Measurements from ENCODE around the gene ARSB. TPM values are rescaled to one million over a fixed set of nuclear protein-coding genes. Genes with fewer than 3 reads are reported as not detected.
"Not testable (repeated sequence)": the region's sequence is repeated elsewhere in the genome, so short reads cannot be mapped to it uniquely, and the experiment has no call there.

ARSB gene
- polyA plus RNA-seq, 10 donors: 17.6 to 25.2 (median 20.8) TPM

DNA sequence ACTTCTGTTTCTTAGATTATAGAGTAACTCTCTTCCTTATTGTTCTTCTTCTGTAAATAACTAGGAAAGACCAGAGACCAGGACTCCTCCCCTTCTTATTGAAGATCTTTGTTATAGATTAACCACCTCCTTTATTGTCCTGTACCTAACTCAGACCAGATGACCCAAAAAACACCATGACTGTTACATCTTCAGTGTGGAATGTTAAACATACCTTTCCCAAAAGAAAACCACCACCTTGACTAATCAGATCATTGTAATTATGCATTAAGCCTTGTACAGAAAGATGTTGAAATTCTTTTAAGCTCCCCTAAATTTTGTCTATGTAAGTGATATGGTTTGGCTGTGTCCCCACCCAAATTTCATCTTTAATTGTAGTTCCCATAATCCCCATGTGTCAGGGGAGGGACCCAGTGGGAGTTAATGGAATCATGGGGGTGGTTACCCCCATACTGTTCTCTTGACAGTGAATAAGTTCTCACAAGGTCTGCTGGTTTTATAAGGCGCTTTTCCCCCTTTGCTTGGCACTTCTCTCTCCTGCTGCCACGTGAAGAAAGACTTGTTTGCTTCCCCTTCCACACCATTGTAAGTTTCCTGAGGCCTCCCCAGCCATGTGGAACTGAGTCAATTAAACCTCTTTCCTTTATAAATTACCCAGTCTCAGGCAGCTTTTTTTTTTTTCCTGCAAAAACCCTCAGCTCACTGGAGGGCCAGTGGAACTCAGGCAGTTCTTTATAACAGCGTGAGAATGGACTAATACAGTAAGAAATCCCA is 26.3 kb downstream of the ARSB start:
- DNase-seq: no peak

DNA sequence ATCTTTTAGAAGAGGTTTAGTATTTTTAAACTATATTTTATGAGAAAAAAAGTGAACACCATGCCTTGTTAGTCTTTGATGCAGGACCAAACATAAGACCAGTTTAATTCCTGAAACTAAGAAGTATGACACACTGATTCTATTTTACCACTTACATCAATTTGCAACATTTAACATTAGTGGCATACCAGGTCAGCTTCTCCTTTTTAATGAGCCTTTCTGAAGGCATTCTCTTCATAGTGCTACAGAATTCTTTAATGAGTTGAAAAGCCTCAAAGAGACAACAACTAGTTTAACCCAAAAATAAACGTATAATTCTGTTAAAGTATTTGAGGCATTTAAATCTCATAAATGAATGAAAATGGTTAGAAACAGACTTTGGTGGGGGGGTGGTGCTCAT is 28.2 kb downstream of the ARSB start:
- no peak for DNase-seq

DNA sequence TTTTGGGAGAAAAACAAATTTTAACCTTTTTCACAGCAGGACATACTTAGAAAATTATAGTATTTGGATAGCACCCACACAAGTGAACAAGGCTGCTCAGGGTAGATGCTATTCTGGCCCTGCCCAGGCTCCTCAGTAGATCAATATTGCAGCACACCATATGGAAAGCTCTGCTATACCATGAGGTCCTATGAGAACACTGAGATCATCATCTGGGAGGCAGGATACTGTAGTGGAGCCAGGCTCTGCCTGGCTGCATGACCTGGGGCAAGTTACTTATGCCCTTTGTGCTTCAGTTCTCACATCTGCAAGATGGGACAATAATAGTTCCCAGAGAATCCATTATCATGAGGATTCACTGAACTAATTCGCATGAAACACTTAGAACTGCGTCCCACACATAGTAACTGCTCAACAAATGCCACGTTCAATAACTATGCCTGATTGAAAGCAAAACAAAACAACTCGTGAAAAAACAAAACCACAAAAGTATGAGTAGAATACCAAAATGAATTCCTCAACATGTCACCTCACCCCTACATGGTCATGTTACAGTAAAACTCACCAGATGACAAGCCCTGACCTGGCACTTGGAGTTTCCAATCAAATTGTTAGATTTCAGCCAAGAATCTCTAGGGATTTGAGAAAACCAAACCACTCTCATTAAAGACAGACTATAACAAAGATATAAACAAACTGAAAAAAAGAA is 31.9 kb downstream of the ARSB start:
- no peak for DNase-seq

DNA sequence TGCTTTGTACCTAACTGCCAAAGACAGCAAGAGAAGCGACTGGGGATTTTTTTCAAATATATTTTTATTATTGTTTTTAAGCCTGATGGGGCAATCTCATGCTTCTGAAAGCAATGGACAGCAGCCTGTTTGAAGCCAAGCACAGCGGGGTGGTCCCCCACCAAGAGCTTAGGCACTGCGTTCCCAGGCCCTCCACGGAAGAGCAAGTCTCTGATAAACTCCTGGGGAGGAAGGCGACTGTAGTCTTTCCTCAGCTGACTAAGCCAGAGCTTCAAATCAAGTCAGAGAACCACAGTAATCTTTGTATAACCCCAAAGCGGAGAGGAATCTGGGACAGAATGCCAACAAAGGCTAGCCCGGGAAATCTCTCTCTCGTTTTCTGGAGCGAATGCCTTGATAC is 54.4 kb downstream of the ARSB start:
- DNase-seq: peak in 1 of 3 donors; percentile 39

DNA sequence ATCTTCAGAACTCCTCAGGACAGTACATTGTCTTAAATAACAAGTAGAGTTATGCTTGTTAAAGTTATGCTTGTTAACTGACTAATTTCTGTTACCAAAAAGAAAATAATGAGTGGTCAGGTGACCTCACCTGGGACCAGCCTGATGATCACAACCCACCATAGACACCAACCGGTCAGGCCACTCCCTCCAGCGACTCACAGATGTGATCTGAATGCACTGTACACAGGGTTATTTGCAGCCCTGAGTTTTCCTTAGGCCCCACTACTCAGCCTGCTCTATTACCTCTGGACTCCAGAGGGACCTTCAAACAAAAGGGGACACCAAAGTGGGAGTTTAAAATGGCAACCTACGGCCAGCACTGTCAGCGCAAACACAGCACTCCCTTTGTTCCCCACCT is 55.3 kb downstream of the ARSB start:
- DNase-seq: no peak

DNA sequence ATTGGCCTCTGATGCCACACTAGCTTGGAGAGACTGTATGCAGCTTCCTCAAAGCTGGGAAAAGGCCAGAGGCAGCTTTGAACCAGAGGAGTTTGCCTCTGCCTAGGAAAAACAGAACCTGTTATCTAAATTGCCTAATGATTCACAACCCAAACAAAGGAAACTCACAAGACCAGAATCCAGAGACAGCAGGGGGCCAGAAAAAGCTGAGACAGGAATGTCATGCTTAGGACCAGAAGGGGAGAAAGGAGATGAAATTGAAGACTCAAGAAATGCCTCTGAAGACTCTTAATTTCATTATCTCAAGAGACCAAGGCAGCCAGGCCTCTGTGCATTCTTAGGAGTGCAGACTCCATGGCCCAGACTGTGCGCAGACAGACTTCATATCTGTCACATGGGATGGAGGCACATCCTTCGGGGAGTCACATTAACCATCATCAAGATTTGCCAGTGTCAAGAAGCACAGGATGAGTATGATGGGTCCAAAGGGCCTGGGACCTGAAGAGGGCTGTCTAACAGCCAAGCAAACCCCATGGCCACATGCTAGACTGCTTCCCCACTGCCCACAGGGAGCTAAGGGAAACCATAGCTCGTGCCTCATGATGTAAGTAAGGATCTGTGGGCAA is 57.3 kb downstream of the ARSB start:
- peak in 1 of 3 donors; percentile 63 for DNase-seq

DNA sequence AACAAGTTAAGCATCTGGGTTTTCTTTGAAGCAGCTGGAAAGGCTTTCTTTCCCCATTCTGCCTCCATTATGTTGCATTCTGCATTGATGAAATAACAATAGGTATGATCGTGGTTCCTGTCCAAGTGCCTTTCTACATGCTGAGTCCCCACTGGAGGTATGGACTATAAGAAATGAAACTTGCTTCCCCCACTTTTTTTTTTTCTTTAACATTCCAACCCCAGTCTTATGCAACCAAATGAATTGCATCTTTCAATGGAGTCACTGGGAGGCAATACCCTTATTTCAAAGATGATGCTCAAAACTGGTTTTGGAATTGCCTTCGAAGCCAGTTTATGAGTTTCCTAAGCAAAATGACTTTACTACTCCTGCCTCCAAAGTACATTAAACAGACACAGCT is 58.9 kb downstream of the ARSB start:
- no peak for DNase-seq

DNA sequence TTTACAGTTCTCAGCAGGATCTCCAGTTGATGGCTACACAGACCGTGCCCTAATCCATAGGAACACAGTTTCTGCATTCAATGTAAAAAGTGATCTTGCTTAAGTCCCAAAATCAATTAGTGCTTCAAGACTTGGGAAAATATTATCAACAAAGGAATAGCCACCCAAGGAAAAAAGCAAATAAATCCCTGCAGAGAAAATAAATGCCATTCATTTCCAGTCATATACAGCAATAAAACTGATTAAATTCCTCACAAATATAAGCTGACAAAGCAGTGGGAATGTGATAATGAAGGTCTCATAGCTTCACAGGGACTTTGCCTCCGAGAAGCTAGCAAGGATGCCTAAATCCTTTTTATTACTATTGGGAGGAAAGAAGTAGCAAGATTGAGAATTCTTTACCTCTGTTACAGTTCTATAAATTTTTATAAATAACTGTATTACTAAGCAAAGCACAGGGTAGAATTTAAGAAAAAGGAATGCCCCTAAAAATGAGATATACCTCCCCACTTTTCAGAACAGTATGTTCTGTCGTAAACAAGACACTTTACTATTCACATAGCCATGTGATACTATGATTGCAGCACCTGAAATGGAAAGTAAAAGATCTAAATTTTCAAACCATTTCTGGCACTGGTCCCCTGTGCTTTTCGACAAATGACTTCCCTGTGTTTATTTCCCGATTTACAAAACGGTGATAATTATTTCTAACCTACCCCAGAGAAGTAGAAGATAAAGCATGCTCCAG is 59.8 kb downstream of the ARSB start:
- DNase-seq: no peak

DNA sequence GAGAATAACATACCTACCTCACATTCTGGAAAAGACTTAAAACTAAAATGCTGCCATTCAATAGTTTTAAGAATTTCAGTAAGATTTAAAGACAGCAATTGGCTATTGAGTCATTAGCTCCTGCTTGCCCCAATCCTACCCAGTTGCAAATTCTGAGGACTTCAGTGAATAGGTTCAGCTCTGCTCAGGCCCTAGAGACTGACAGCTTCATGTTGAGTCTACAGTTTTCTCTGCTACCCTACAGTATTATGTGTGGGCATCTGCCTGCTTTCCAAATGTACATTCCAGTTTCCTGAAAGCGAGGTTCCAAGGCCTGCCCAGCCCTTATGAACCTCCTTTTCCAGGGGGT is 61.5 kb downstream of the ARSB start:
- DNase-seq: no peak

DNA sequence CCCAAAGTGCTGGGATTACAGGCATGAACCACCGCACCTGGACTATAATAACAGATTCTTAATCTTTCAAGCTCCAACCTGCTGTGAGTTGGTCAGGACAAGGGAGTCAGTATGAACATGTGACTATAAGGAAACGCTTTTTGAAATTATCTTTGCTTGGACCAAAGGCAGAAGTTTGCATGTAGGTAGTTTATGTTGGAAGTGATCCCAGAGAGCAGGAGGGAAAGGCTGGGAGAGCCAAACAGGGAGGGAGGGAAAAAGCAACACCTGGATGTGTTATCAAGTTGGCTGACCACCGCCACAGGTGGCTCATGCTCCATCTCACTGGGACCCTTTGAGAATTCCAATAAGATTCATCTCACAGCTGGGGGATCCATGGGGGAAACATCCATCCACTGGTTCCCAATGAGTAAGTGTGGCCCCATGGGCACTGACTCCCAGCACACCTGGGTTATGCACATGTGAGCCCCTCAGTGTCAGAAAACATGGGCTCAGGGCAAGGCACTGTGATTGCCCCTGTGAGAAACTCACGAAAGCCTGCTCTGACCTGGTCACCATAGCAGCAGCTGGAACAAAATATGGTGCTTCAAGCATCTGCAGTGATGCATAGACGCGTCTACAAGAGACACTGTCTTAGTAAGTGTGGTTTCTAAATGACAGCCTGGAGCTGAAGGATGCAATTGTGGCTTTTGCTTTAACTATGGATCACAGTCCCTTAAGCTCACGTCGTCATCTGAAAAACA is 62.1 kb downstream of the ARSB start:
- no peak for DNase-seq

DNA sequence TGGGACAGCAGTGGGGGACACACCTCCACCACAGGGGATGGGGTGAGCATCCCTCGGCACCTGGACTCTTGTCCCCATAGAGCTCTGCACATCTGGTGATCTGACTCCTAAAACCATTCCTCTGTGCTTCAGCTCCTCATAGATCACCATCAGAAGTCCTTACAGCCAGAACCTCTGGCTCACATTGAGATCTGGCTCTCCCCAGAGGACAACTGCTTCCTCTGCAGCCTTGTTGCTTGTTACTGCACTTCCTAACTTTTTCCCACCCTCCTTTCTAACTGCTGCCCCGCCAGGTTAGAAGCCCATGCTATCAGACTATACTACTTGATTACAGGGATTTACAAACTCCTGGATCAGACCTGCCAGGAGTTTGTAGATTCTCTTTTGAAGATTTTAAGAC is 64.5 kb downstream of the ARSB start:
- peak in 1 of 3 donors; percentile 61 for DNase-seq

DNA sequence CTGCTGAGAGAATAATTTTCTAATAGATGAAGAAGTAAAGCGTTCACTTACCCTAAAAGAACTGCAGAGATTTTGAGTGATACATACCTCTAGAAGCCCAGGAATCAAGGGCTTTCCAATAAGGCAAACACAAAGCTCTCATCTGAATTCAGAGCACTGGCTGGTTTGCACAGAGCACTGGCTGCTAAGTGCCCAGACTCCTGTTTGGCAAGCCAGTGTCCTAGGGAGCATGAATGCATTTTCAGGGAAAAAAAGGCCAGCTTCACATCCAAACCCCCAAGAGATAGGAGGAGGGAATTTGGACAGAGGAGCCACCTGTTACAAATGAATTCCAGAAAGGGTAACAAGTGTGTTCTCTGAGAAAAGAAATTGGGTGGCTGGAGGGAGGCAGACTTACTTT is 65.3 kb downstream of the ARSB start:
- DNase-seq: no peak

DNA sequence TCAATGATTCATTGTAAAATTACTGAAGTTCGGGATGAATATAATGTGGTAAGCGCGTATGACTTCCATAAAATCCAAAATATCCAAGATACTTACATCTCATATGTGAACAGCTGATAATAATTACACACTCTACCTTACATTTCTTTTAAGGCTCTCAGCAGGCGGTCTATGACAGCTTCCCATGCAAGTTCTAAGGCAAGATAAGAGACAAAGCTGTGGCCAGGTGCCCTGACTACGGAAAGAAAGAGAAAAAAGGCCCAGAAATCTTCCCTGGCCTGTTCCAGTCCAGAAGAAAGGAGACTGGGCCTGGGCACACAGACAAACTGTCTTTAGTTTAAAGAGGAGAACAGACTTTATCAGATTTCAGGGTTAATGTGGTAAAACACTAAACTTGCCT is 69.1 kb downstream of the ARSB start:
- no peak for DNase-seq

DNA sequence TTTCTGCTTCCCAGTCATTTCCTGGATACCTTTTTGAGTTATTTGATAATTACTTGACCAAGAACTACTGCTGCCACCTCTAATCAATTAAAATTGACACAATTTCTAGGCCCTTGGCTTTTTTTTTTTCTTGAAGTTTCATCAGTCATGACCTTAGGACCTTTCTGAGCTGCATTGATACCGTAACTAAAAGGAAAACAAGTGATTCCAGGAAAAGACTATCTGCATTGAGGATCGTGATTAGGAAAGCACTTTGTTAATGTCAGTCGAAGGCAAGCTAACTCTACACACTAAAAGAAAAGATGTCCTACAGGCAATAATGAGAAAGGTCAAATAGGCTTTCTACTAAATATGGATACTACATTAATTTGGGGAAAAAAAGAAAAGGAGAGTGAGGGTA is 69.9 kb downstream of the ARSB start:
- no peak for DNase-seq

DNA sequence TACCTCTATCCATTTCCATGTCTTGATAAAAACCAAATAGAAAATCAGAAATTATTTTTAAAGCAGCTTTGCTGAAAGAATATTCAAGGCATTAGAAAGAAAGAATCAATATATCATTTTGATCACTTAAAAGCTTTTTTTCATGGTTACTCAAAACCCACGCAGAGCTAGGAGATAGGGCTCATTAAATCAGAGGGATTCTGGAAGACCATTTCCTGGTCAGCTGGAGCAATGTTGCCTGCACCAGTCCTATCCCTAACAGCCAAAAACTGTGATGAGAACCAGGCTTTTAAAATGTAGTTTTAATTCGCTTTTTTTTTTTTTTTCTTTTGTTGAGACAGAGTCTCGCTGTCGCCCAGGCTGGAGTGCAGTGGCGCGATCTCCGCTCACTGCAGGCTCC is 72.3 kb downstream of the ARSB start:
- DNase-seq: no peak

DNA sequence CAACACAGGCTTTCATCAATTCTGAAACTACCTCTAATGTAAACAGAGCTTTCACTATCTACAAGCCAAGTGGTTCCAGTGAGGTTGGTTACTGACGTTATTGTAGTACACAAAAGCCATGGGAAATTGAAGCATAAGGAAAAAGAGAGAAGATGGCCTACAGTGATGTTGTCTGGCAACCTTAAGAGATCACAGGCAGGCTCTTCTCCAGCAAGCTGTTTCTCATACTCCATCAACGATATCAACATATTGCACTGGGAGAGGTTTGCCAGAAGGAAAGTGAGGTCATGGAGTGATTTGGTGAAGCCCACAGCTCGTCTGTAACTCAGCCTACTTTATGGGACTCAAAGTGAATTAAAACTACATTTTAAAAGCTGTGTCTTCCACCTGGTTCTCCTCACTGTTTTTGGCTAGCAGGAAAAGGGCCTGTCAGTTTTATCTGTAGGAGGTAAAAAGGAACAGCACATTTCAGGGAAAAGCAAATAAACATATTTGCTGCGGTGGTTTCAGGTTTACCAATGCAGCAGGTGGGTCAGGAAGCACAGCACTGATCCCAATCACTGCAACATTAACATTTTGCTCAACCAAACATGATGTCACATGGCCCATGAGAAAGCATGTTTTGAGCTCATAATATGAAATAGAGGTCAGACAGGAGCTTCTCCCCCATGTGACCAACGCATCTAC is 72.9 kb downstream of the ARSB start:
- DNase-seq: peak in 2 of 3 donors; percentile 77 to 85

DNA sequence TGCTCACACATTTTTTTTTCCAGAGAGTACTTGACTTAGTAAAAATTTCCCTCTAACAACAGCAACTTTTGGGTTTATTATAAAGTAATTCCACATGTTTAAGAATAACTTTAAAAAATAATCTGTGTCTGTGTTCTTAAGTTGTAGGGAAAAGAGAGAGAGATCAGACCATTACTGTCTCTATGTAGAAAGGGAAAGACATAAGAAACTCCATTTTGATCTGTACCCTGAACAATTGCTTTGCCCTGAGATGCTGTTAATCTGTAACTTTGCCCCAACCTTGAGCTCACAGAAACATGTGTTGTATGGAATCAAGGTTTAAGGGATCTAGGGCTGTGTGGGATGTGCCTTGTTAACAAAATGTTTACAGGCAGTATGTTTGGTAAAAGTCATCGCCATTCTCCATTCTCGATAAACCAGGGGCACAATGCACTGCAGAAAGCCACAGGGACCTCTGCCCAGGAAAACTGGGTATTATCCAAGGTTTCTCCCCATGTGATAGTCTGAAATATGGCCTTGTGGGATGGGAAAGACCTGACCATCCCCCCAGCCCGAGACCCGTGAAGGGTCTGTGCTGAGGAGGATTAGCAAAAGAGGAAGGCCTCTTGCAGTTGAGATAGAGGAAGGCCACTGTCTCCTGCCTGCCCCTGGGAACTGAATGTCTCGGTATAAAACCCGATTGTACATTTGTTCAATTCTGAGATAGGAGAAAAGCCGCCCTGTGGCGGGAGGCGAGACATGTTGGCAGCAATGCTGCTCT is 75.7 kb downstream of the ARSB start:
- not testable (repeated sequence) for DNase-seq

DNA sequence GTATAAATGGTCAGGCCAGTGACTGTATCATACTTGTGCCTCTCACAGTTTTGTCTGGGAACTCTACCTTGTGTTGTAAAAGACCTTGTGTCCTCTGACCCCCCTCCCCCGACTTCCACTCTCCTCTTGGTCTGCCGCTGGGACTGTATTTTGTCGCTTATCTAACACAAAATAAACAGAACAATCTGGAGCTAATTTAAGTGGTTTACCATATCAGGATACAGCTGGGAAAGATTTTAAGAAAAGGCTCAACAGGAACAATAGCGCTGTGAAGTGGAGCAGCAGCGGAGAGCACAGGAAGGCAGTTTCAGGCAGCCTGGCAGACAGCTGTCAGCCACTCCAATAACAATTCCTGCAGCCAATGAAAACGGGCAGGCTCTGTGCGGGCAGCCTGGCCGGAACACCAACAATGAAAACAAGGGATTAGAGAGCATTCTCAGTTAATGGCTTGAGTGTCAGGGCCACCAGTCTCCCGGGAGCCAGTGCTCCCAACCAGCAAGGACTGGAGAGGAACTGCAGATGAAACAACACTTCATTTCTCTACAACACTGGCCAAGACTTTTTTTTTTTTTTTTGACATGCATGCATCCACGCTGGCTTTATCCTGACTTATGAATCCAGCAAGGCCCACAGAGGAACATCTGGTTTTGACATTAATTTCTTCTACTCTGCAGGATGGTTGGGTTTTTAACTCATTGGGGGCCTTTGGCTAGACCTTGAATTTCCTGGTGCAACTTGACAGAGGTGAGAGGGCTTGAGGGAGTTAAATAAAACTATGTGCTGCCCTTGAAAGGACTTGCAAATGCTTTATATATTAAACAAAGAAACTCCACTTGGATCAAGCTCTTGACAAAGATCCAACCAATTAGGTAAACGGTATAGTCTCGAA is 76.7 kb downstream of the ARSB start:
- DNase-seq: peak; percentile 80 to 97 (median 90)

DNA sequence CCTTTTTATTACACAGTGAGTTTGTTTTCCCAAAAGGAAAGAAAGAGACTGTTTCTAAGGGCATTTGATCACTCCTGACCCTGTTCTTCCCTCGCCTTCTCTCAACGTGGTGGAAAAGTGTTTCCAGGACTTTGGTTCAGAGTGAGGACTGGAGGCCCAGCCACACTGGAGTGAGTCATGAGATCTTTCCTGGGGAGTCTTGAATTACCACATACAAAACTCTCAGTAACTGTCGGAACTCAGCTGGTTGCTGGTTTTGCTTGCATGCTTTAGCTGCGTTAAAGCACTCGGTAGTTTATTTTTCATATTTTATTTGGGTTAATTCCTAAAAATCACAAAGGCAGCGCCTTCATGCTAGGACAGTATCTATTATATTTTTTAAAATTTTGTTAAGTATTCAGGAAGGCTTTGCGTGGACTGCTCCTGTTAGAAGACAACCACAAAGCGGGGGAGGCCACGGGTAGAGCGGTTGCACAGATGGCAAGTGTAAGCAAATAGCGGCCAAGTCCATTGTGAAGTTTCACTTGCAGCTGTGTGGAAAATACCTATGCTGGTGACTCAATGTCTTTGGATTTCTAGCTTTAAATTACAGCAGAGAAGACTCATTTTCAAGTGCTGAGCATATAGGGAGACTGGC is 77.7 kb downstream of the ARSB start:
- DNase-seq: peak; percentile 85 to 93 (median 87)
